ENCODE results near the gene KISS1. TPM values are rescaled to one million over a fixed set of nuclear protein-coding genes. Genes with fewer than 3 reads are reported as not detected.

The KISS1 gene
- total RNA-seq, 4 donors from 2014 or later, result not detected

DNA sequence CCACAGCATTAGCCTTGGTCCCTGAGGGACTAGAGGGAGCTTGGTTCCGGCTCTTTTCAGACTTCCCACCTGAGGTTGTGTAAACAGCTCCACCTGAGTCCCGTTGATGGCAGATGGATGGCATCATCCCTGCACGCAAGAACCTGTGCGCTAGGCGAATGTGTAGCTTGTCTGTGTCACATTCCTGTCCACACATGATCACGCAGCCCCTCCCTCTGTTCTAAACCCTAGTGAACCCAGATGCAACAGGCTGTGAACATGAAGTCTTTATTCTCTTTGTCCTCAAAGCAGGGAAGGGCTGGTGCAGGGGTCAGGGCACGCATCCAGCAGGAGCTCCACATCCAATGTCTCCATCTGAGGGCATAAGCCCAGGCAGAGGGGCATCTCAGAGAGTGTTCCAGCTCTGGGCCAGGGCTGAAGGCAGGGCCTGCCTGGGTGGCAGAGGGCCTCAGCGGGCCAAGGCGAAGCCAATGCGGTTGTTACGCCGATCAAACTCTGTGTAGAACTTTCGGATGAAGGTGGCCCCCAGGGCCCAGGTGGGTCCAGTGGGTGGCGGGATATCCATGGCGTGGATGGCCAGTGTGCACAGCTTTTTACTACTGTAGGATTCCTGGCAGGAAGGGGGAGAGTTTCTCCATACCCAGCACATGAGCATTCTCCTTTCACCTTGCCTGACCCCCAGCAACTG is 41.6 kb downstream of the KISS1 start:
- H3K36me3 ChIP-seq, result no peaks in the 10 kb centered on the region
- peaks cover 5 to 9% (median 6%) of the 10 kb centered on the region in 4 donors for H3K4me1 ChIP-seq
- no peaks in the 10 kb centered on the region for H3K9me3 ChIP-seq
- DNase-seq, result no peak
- TF ChIP-seq POLR2A (IDR thresholded peaks at IDR 0.05) (no peak), POLR2AphosphoS5 (IDR thresholded peaks at IDR 0.05) (no peak), EP300 (IDR thresholded peaks at IDR 0.05; ENCODE audit: low read depth) (no peak)
- TF ChIP-seq, protein P1, sequence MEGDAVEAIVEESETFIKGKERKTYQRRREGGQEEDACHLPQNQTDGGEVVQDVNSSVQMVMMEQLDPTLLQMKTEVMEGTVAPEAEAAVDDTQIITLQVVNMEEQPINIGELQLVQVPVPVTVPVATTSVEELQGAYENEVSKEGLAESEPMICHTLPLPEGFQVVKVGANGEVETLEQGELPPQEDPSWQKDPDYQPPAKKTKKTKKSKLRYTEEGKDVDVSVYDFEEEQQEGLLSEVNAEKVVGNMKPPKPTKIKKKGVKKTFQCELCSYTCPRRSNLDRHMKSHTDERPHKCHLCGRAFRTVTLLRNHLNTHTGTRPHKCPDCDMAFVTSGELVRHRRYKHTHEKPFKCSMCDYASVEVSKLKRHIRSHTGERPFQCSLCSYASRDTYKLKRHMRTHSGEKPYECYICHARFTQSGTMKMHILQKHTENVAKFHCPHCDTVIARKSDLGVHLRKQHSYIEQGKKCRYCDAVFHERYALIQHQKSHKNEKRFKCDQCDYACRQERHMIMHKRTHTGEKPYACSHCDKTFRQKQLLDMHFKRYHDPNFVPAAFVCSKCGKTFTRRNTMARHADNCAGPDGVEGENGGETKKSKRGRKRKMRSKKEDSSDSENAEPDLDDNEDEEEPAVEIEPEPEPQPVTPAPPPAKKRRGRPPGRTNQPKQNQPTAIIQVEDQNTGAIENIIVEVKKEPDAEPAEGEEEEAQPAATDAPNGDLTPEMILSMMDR (IDR thresholded peaks at IDR 0.05), result no peak
- in situ Hi-C loops (cut with MboI; ENCODE audit: low pct_ligation_motif_present in 1 of 4, low pct_unique_long_range_greater_than_20kb in 1 of 4, low sequenced_read_pairs in 3 of 4) (no loop called here), intact Hi-C loops (cut with DNase I; ENCODE audit: low total_unique reads) (no loop called here)
- no peak overlapping the region for H3K4me3 ChIP-seq
- H3K27me3 ChIP-seq, result peaks cover 29% of the 10 kb centered on the region
- 90% methylated on average over 15 of the region's 15 CpGs; no CpG with 5 or more reads in 1 of the 2 donors for WGBS, 2 donors (ENCODE audit: low coverage in 1 of 2)
- H3K27ac ChIP-seq, result no peak overlapping the region

GRCh38 chr1:204153667-204154066 is 42.6 kb downstream of the KISS1 start:
- TF ChIP-seq EP300 (IDR thresholded peaks at IDR 0.05; ENCODE audit: low read depth) (no peak), POLR2A (IDR thresholded peaks at IDR 0.05) (no peak), POLR2AphosphoS5 (IDR thresholded peaks at IDR 0.05) (no peak)
- TF ChIP-seq, protein P1 (IDR thresholded peaks at IDR 0.05), result no peak
- 87% methylated on average over 5 of the region's 5 CpGs; no CpG with 5 or more reads in 1 of the 2 donors for WGBS, 2 donors (ENCODE audit: low coverage in 1 of 2)
- intact Hi-C loops (cut with DNase I; ENCODE audit: low total_unique reads), result no loop called here

DNA sequence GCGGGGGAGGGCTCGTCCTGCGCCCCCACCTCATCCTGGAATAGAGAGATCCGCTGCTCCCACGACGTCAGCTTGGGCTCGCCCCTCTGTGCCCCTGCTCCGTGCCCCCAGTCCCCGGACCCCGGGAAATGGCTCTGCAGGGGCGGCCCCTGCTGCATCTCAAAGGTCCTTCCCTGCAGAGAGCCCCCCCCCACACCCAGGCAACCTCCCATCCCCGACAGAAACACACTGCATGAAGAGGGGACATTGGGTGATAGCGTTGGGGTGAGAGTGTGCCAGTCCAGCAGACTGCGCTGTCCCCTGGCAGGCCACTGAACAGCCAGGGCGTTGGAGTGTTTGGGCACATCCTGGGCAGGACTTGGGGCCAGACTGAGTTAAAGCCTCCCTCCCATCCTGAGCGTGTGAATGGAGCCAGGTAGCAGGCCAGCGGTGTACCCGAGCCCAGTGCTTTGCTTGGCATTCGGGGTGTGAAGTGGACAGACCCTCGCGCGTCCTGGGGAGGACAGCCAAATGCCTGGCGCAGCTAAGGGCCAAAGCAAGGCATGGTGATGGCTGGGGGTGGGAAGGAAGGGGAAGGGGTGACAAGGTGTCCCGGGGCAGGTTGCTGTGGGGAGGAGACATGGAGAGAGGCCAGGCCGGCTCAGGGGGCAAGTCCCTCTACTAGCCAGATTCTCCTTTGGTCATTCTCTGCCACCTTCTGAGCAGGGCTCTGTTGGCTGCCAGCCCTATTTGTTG is 43.8 kb downstream of the KISS1 start:
- in situ Hi-C loops (cut with MboI; ENCODE audit: low pct_ligation_motif_present in 1 of 4, low pct_unique_long_range_greater_than_20kb in 1 of 4, low sequenced_read_pairs in 3 of 4), result no loop called here
- DNase-seq, result no peak

More at GRCh38 chr1:204153667-204154066, 42.6 kb downstream of the KISS1 start:
- Histone ChIP-seq H3K9me3 (no peaks in the 10 kb centered on the region), H3K27me3 (peaks cover 29% of the 10 kb centered on the region), H3K27ac (no peak overlapping the region), H3K36me3 (no peaks in the 10 kb centered on the region), H3K4me1 (peaks cover 5 to 9% (median 6%) of the 10 kb centered on the region in 4 donors), H3K4me3 (no peak overlapping the region)
- DNase-seq, result no peak
- in situ Hi-C loops (cut with MboI; ENCODE audit: low pct_ligation_motif_present in 1 of 4, low pct_unique_long_range_greater_than_20kb in 1 of 4, low sequenced_read_pairs in 3 of 4), result no loop called here

More for the DNA sequence above, 43.8 kb downstream of the KISS1 start:
- Histone ChIP-seq H3K27me3 (peaks cover 29% of the 10 kb centered on the region), H3K4me3 (peak overlapping the region; percentile 42 to 68 (median 54)), H3K9me3 (no peaks in the 10 kb centered on the region), H3K4me1 (peaks cover 5 to 9% (median 6%) of the 10 kb centered on the region in 4 donors), H3K27ac (peak overlapping the region in 3 of 4 donors; percentile 12 to 64 (median 47)), H3K36me3 (no peaks in the 10 kb centered on the region)
- TF ChIP-seq EP300 (IDR thresholded peaks at IDR 0.05; ENCODE audit: low read depth) (no peak), POLR2A (IDR thresholded peaks at IDR 0.05) (no peak), POLR2AphosphoS5 (IDR thresholded peaks at IDR 0.05) (no peak)
- TF ChIP-seq, protein P1 (IDR thresholded peaks at IDR 0.05), result no peak
- intact Hi-C loops (cut with DNase I; ENCODE audit: low total_unique reads), result no loop called here
- WGBS, 2 donors (ENCODE audit: low coverage in 1 of 2), result 38% methylated on average over 23 of the region's 25 CpGs; no CpG with 5 or more reads in 1 of the 2 donors

Data from transverse colon (tissue), 4 donors.